Neural cell (in vitro differentiated cells): Measurements from ENCODE around the gene PIP4K2A.

Experiments
- EP300 ChIP-seq: fragments of 450-650 bp; conservative IDR thresholded peaks from 2 replicates; pipeline ENCODE4 v1.6.1; 2014; ENCODE audit warnings: antibody characterized with exemption, mild to moderate bottlenecking, moderate library complexity; ENCODE audit not compliant: poor library complexity, severe bottlenecking
- EZH2 ChIP-seq: fragments of 200-600, 300-800 bp; shearing (Covaris generic), sonication (generic); IDR thresholded peaks from 2 replicates; pipeline ENCODE4 v1.6.1; 2014; ENCODE audit warnings: antibody characterized with exemption, low read length, borderline replicate concordance, mild to moderate bottlenecking; ENCODE audit not compliant: insufficient read depth, poor library complexity, severe bottlenecking
- POLR2AphosphoS5 ChIP-seq: IDR thresholded peaks from 2 replicates; pipeline ENCODE4 v1.6.1; 2012
- RAD21 ChIP-seq: fragments of 450-650 bp; conservative IDR thresholded peaks from 2 replicates; pipeline ENCODE4 v1.6.1; 2014; ENCODE audit warnings: antibody characterized with exemption, mild to moderate bottlenecking, moderate library complexity
- REST ChIP-seq: IDR thresholded peaks from 2 replicates; pipeline ENCODE4 v1.6.1; 2012; ENCODE audit warnings: borderline replicate concordance
- SMC3 ChIP-seq: fragments of 450-650 bp; conservative IDR thresholded peaks from 2 replicates; pipeline ENCODE4 v1.6.1; 2014; ENCODE audit warnings: antibody characterized with exemption, mild to moderate bottlenecking, moderate library complexity; ENCODE audit not compliant: poor library complexity
- TAF1 ChIP-seq: IDR thresholded peaks from 2 replicates; pipeline ENCODE4 v1.6.1; 2012; ENCODE audit warnings: low read depth
- TF ChIP-seq, protein P1 (sequence below): fragments of 450-650 bp; IDR thresholded peaks from 2 replicates; pipeline ENCODE4 v1.5.1; 2014; ENCODE audit warnings: antibody characterized with exemption, mild to moderate bottlenecking, moderate library complexity; ENCODE audit not compliant: poor library complexity, severe bottlenecking

DNA sequence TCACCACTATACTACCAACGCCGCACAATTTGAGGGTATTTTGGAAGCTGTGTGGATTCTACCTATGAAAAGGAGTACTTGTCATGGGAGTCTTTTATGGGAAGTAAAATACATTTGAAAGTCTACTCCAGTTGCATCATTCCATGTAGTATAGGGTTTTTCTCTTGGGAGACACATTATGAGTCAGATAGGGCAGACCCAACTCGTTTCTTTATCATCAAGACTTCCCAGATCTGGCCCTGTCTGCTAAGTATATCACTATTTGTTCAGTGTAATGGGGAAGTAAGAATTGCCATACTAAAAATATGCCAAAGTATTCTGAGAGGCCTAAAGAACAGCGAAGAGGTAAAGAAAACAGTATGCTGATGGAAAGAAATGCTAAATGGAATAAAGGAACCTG lies 224.9 kb downstream of the PIP4K2A start:
- TF ChIP-seq, protein P1, sequence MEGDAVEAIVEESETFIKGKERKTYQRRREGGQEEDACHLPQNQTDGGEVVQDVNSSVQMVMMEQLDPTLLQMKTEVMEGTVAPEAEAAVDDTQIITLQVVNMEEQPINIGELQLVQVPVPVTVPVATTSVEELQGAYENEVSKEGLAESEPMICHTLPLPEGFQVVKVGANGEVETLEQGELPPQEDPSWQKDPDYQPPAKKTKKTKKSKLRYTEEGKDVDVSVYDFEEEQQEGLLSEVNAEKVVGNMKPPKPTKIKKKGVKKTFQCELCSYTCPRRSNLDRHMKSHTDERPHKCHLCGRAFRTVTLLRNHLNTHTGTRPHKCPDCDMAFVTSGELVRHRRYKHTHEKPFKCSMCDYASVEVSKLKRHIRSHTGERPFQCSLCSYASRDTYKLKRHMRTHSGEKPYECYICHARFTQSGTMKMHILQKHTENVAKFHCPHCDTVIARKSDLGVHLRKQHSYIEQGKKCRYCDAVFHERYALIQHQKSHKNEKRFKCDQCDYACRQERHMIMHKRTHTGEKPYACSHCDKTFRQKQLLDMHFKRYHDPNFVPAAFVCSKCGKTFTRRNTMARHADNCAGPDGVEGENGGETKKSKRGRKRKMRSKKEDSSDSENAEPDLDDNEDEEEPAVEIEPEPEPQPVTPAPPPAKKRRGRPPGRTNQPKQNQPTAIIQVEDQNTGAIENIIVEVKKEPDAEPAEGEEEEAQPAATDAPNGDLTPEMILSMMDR = no peak
- TF ChIP-seq EP300 = no peak
- no peak for TF ChIP-seq REST
- no peak for TF ChIP-seq POLR2AphosphoS5
- no peak for TF ChIP-seq EZH2
- TF ChIP-seq TAF1 = no peak
- TF ChIP-seq RAD21 = no peak
- no peak for TF ChIP-seq SMC3
